HepG2 (cell line): Measurements from ENCODE around the gene PTRHD1. TPM values are rescaled to one million over a fixed set of nuclear protein-coding genes. Genes with fewer than 3 reads are reported as not detected.
A peak's percentile ranks its signal among the peaks of the same experiment; 100 is the strongest.

Source experiments
- ATAC-seq: fragments of 200-7000 bp; cut with Tn5 transposase; 3 replicates; pipeline ENCODE4 v1.9.1; 2020; ENCODE audit warnings: mild to moderate bottlenecking, moderate library complexity
- BruUV-seq: library from RNA; stranded (reverse); fragments of 400-500 nt; replicated peaks from 2 replicates; lab custom pipeline; 2021; lab: Mats Ljungman, UMichigan
- CTCF ChIA-PET: fragments of 300-600 bp; formaldehyde crosslinking; extraction: SDS; loops from one replicate; lab custom pipeline; 2021; ENCODE audit warnings: low total read pairs, inconsistent platforms, low intra/inter-chr PET ratio; lab: Yijun Ruan, JAX
- POLR2A ChIA-PET: fragments of 350-600 bp; sonication (Branson Sonifier 250); formaldehyde crosslinking; loops from one replicate; lab custom pipeline; 2020; ENCODE audit warnings: antibody characterized with exemption, inconsistent platforms; lab: Yijun Ruan, JAX
- DNase-seq: peaks from one replicate; pipeline ENCODE4 v3.0.0-alpha.2; 2015; ENCODE audit warnings: low spot score
- FAIRE-seq: peaks from 3 replicates; lab custom pipeline; 2011; peaks lifted over from hg19 to GRCh38; lab: Jason Lieb, UNC
- H2AFZ ChIP-seq: one replicate; pipeline ENCODE4 v1.6.1; 2011; ENCODE audit warnings: low read length, inconsistent platforms
- H3K27ac ChIP-seq: fragments of 300-600 bp; 3 replicates; pipeline ENCODE4 v1.8.0; 2011; ENCODE audit warnings: mixed run types, mild to moderate bottlenecking, mixed read lengths, low read length, inconsistent platforms; ENCODE audit not compliant: insufficient read depth; ENCODE audit errors: extremely low read length
- H3K27me3 ChIP-seq, 2 experiments: fragments of 200-600 bp in 1 of 2; 2 replicates in 1 of 2; 3 replicates in 1 of 2; pipeline versions ENCODE4 v1.6.0 to v1.8.0; 2011; ENCODE audit warnings: low read length in 2 of 2, mild to moderate bottlenecking in 2 of 2, moderate library complexity in 2 of 2, inconsistent platforms in 1 of 2; ENCODE audit not compliant: insufficient read depth in 2 of 2, control insufficient read depth in 1 of 2
- H3K36me3 ChIP-seq, 2 experiments: fragments of 200-600 bp in 1 of 2; replicated peaks in 1 of 2; 2 replicates in 1 of 2; 3 replicates in 1 of 2; pipeline versions ENCODE4 v1.5.1 to v1.8.0; 2011; ENCODE audit warnings: low read length in 2 of 2, inconsistent platforms in 1 of 2; ENCODE audit not compliant: insufficient read depth in 2 of 2, control insufficient read depth in 1 of 2
- H3K4me1 ChIP-seq: 2 replicates; pipeline ENCODE4 v1.5.1; 2012; ENCODE audit warnings: low read length, inconsistent platforms; ENCODE audit not compliant: insufficient read depth
- H3K4me2 ChIP-seq: 2 replicates; pipeline ENCODE4 v1.6.0; 2011; ENCODE audit warnings: low read depth, low read length, inconsistent platforms
- H3K4me3 ChIP-seq, 3 experiments: fragments of 200-600 bp in 1 of 3; sonication (generic), shearing (Covaris generic) in 1 of 3; replicated peaks in 1 of 3; 2 replicates each; pipeline ENCODE4 v1.5.1; 2011 to 2016; ENCODE audit warnings: low read length in 3 of 3, inconsistent platforms in 2 of 3, low read depth in 2 of 3, mild to moderate bottlenecking in 2 of 3, control low read depth in 1 of 3, mixed read lengths in 1 of 3; ENCODE audit not compliant: insufficient read depth in 1 of 3
- H3K79me2 ChIP-seq: one replicate; pipeline ENCODE4 v1.6.1; 2011; ENCODE audit warnings: low read length, inconsistent platforms; ENCODE audit not compliant: insufficient read depth
- H3K9ac ChIP-seq: 2 replicates; pipeline ENCODE4 v1.6.0; 2011; ENCODE audit warnings: mild to moderate bottlenecking, low read depth, low read length, inconsistent platforms; ENCODE audit not compliant: insufficient read depth
- H3K9me3 ChIP-seq: 2 replicates; pipeline ENCODE4 v1.5.1; 2012; ENCODE audit warnings: mild to moderate bottlenecking, low read length
- H4K20me1 ChIP-seq: 2 replicates; pipeline ENCODE4 v1.6.0; 2011; ENCODE audit warnings: inconsistent platforms, mild to moderate bottlenecking, low read length, moderate library complexity; ENCODE audit not compliant: insufficient read depth
- ESRRA ChIP-seq: sonication (generic); formaldehyde crosslinking; IDR thresholded peaks from 2 replicates; pipeline ENCODE4 v1.5.1; 2020; ENCODE audit warnings: mild to moderate bottlenecking, low read depth, missing genetic modification reagents
- HNRNPUL1 ChIP-seq: fragments of 200-400 bp; formaldehyde crosslinking; IDR thresholded peaks from 2 replicates; pipeline ENCODE4 v1.6.1; 2017; ENCODE audit warnings: low read depth, mild to moderate bottlenecking, low read length, moderate library complexity
- NR2C2 ChIP-seq: sonication (generic); formaldehyde crosslinking; IDR thresholded peaks from 2 replicates; pipeline ENCODE4 v1.4.0; 2020; ENCODE audit warnings: missing genetic modification reagents, mild to moderate bottlenecking, moderate library complexity, borderline replicate concordance
- PLRG1 ChIP-seq: fragments of 450-650 bp; conservative IDR thresholded peaks from 2 replicates; pipeline ENCODE4 v1.6.1; 2016
- SMC3 ChIP-seq: IDR thresholded peaks from 2 replicates; pipeline ENCODE4 v1.6.1; 2011; ENCODE audit warnings: low read length, improper control_type of control experiment
- ZBTB8A ChIP-seq: sonication (generic); formaldehyde crosslinking; IDR thresholded peaks from 2 replicates; pipeline ENCODE4 v1.4.0; 2020; ENCODE audit warnings: mild to moderate bottlenecking, low read depth, missing genetic modification reagents, borderline replicate concordance
- ZNF225 ChIP-seq: sonication (generic); formaldehyde crosslinking; IDR thresholded peaks from 2 replicates; pipeline ENCODE4 v1.4.0; 2020; ENCODE audit warnings: mild to moderate bottlenecking, missing genetic modification reagents
- ZNF772 ChIP-seq: sonication (generic); formaldehyde crosslinking; IDR thresholded peaks from 2 replicates; pipeline ENCODE4 v1.5.0; 2020; ENCODE audit warnings: mild to moderate bottlenecking, missing genetic modification reagents
- ZNF773 ChIP-seq: sonication (generic); formaldehyde crosslinking; IDR thresholded peaks from 2 replicates; pipeline ENCODE4 v1.4.0; 2020; ENCODE audit warnings: missing genetic modification reagents, borderline replicate concordance
- WGBS: methylation state at CpG from one replicate; pipeline ENCODE4 v1.1.6; 2017; ENCODE audit warnings: low lambda C conversion rate; 5-methylcytosine and 5-hydroxymethylcytosine counted together
- in situ Hi-C: cut with HindIII; loops from 2 replicates; pipeline ENCODE4 v1.10.0; 2017; ENCODE audit warnings: low pct_unique_long_range_greater_than_20kb; ENCODE audit not compliant: extremely low pct_ligation_motif_present
- intact Hi-C: fragments of 100-400 bp; cut with micrococcal nuclease; formaldehyde crosslinking; loops from one replicate; pipeline ENCODE4 v1.10.0; 2022; ENCODE audit not compliant: unreplicated experiment
- polyA plus RNA-seq, 8 experiments: library from polyadenylated mRNA; depleted of rRNA in 3 of 8; stranded (reverse) in 7 of 8; unstranded in 1 of 8; fragments of >200 nt; fragmentation: Illumina TruSeq in 4 of 8; extraction: Trizol in 4 of 8; gene quantifications; 2 replicates each; pipeline versions ENCODE4 v1.2.1 to v1.2.3, GENCODE V29; 2011 to 2016; ENCODE audit warnings: low read depth in 4 of 8, missing spikeins in 1 of 8, mixed read lengths in 1 of 8; ENCODE audit not compliant: insufficient read depth in 1 of 8
- total RNA-seq, 5 experiments: library from RNA; depleted of rRNA; stranded (reverse); fragments of >200 nt; fragmentation: Illumina TruSeq; extraction: Trizol; gene quantifications; 2 replicates each; pipeline ENCODE4 v1.2.3, GENCODE V29; 2016; ENCODE audit warnings: low read depth in 1 of 5
- TF ChIP-seq, protein P1 (sequence below): IDR thresholded peaks from 2 replicates; pipeline ENCODE4 v1.6.1; 2016; ENCODE audit warnings: missing compliant biosample characterization, missing genetic modification reagents, borderline replicate concordance

PTRHD1 gene
- total and polyA plus RNA-seq, 2 of the 13 experiments (the other 11 are each of a cell fraction or from before 2014, with no cell fraction given), result 72.6 to 90.8 TPM

DNA sequence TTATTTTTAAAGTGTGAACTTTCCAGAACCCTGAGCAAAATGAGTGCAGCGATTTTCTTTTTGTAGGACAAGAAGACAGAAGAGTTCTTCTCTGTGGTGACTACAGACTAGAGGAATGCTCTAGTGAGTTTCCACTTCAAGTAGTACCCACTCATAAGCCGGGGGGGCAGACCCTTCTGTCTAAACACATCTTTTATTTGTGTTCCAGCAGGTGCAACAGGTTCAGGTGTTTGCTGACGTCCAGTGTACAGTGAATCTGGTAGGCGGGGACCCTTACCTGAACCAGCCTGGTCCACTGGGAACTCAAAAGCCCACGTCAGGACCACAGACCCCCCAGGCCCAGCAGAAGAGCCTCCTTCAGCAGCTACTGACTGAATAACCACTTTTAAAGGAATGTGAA lies 25.2 kb downstream of the PTRHD1 start (continued):
- TF ChIP-seq, protein P1, sequence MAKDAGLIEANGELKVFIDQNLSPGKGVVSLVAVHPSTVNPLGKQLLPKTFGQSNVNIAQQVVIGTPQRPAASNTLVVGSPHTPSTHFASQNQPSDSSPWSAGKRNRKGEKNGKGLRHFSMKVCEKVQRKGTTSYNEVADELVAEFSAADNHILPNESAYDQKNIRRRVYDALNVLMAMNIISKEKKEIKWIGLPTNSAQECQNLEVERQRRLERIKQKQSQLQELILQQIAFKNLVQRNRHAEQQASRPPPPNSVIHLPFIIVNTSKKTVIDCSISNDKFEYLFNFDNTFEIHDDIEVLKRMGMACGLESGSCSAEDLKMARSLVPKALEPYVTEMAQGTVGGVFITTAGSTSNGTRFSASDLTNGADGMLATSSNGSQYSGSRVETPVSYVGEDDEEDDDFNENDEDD, result no peak
- no peak for TF ChIP-seq ZBTB8A

- no peak for ATAC-seq
- Histone ChIP-seq H3K9ac (no peak overlapping the region), H3K27me3 (no peaks in the 10 kb centered on the region), H4K20me1 (no peaks in the 10 kb centered on the region), H3K36me3 (peaks cover 3 to 7% of the 10 kb centered on the region in 2 experiments; a peak in 2 of 5 replicates), H3K4me1 (no peaks in the 10 kb centered on the region), H2AFZ (no peak overlapping the region), H3K4me3 (no peak overlapping the region), H3K4me2 (no peak overlapping the region), H3K9me3 (no peaks in the 10 kb centered on the region), H3K27ac (no peak overlapping the region), H3K79me2 (no peaks in the 10 kb centered on the region)
- TF ChIP-seq ZNF225 (CRISPR knock-in tag) (no peak), HNRNPUL1 (no peak), PLRG1 (0 out of 2 replicates have a peak, but pooled peaks have one; percentile 23), NR2C2 (CRISPR knock-in tag) (no peak), ZNF772 (CRISPR knock-in tag) (no peak), SMC3 (no peak), ZNF773 (CRISPR knock-in tag) (no peak), ESRRA (CRISPR knock-in tag) (no peak)
- in situ Hi-C loops (no loop called here), intact Hi-C loops (no loop called here)
- POLR2A ChIA-PET, result no interaction called here
- no peak for FAIRE-seq
- 88% methylated on average over 6 of the region's 6 CpGs for WGBS
- no peak for DNase-seq
- BruUV-seq, result no TSS peak
- CTCF ChIA-PET, result no interaction called here
Measured at GRCh38 chr2:24766609-24767008, 26.6 kb downstream of the PTRHD1 start.
